ENCODE measurements around the gene OLIG2.

Gene OLIG2

GRCh38 chr21:33064623-33065390 lies 39.1 kb downstream of the OLIG2 start:
- no peak for DNase-seq (ENCODE audit: low read depth)

- DNase-seq (ENCODE audit: low read depth) = no peak
Measured at GRCh38 chr21:33067043-33067442, 41.3 kb downstream of the OLIG2 start.

- no peak for DNase-seq (ENCODE audit: low read depth)
Measured at GRCh38 chr21:33067457-33067856, 41.7 kb downstream of the OLIG2 start.

- DNase-seq (ENCODE audit: low read depth) = no peak
Measured at GRCh38 chr21:33069243-33069642, 43.5 kb downstream of the OLIG2 start.

- no peak for DNase-seq (ENCODE audit: low read depth)
Measured at GRCh38 chr21:33069645-33069993, 43.9 kb downstream of the OLIG2 start.

GRCh38 chr21:33069994-33070743 lies 44.4 kb downstream of the OLIG2 start, which contains the start of gene OLIG1:
OLIG1 (plus strand) TSS chr21:33070141; CDS start chr21:33070247, 106 bp downstream.
- no peak for DNase-seq (ENCODE audit: low read depth)

- DNase-seq (ENCODE audit: low read depth) = no peak
Measured at GRCh38 chr21:33070744-33070997, 44.9 kb downstream of the OLIG2 start.

- no peak for DNase-seq (ENCODE audit: low read depth)
Measured at GRCh38 chr21:33070998-33071769, 45.4 kb downstream of the OLIG2 start.

GRCh38 chr21:33071770-33072306 lies 46.1 kb downstream of the OLIG2 start:
- DNase-seq (ENCODE audit: low read depth) = no peak

- DNase-seq (ENCODE audit: low read depth) = no peak
Measured at GRCh38 chr21:33073636-33074035, 47.9 kb downstream of the OLIG2 start.

- DNase-seq (ENCODE audit: low read depth) = no peak
Measured at GRCh38 chr21:33075128-33075527, 49.4 kb downstream of the OLIG2 start.

GRCh38 chr21:33075596-33076195 lies 50.0 kb downstream of the OLIG2 start:
- DNase-seq (ENCODE audit: low read depth) = no peak

- DNase-seq (ENCODE audit: low read depth) = no peak
Measured at GRCh38 chr21:33076600-33077329, 51.0 kb downstream of the OLIG2 start.

Data from activated T-helper 1 cell treated with Interleukin-2 at 50 U/mL for 16 hours (primary cell).